Activated T-helper 1 cell treated with anti-CD3 and anti-CD28 coated beads, Interleukin-12 subunit alpha, Interleukin-12 subunit beta, Interleukin-2, Interleukin-4 antibody, amounts not matched to agents 30 ng/mL and 10 ng/mL and 1 ng/mL, durations not matched to agents 14 hours and 24 hours and 36 hours (primary cell): ENCODE data around the gene LSM14B. TPM values are rescaled to one million over a fixed set of nuclear protein-coding genes. Genes with fewer than 3 reads are reported as not detected.
A peak's percentile ranks its signal among the peaks of the same experiment; 100 is the strongest.

Experiments
- DNase-seq: peaks from one replicate; pipeline ENCODE4 v3.0.0; 2021; ENCODE audit warnings: low spot score
- H3K27ac Mint-ChIP-seq: one replicate; pipeline ENCODE4 v1.8.0; 2021; ENCODE audit warnings: mild to moderate bottlenecking, mixed read lengths
- H3K27me3 Mint-ChIP-seq: one replicate; pipeline ENCODE4 v1.8.0; 2022; ENCODE audit warnings: mild to moderate bottlenecking, moderate library complexity, mixed read lengths; ENCODE audit not compliant: insufficient read depth
- H3K36me3 Mint-ChIP-seq: one replicate; pipeline ENCODE4 v1.8.0; 2021; ENCODE audit warnings: low read depth, mixed read lengths
- H3K4me1 Mint-ChIP-seq: one replicate; pipeline ENCODE4 v1.8.0; 2021; ENCODE audit warnings: low read depth, mixed read lengths
- H3K4me3 Mint-ChIP-seq: one replicate; pipeline ENCODE4 v1.8.0; 2021; ENCODE audit warnings: mild to moderate bottlenecking, moderate library complexity, mixed read lengths
- H3K9me3 Mint-ChIP-seq: one replicate; pipeline ENCODE4 v1.8.0; 2021; ENCODE audit warnings: mixed read lengths
- intact Hi-C: fragments of 100-400 bp; cut with micrococcal nuclease; formaldehyde crosslinking; loops from one replicate; pipeline ENCODE4 v1.15.1; 2024
- total RNA-seq: library from RNA; stranded (reverse); gene quantifications from 2 replicates; pipeline ENCODE4 v1.2.3, GENCODE V29; 2022

LSM14B gene
- total RNA-seq, 1 donor from 2014 or later: 39.6 TPM

DNA sequence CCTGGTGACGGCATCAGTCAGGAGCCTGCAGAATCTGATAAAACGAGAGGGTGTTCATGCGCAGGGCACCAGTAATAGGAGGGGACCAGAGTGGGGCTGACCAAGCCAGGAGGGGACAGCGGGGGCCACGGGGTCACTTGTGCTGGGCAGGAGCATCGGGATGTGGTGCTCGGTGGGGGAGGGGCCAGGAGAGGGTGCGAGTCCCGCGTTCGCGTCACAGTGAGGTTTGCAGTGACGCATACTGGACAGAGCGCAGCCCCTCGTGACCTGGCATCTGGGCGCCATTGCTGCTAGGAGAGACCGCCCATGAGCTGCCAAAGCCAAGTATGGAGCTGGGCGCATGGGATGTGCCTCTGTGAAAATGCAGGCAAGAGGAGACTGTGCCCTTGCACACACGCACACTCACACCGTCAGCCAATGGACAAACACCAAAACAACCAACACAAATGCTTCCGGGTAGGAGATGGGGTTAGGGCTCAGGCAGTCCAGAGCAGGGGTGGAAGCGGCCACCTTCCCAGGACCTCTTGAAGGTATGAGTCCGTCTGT lies 46.7 kb downstream of the LSM14B start:
- no peak for DNase-seq
- H3K27ac Mint-ChIP-seq: no peak overlapping the region
- H3K4me3 Mint-ChIP-seq: no peak overlapping the region
- intact Hi-C loops: no loop called here
- H3K36me3 Mint-ChIP-seq: peaks cover 13% of the 10 kb centered on the region
- no peaks in the 10 kb centered on the region for H3K9me3 Mint-ChIP-seq
- H3K27me3 Mint-ChIP-seq: no peaks in the 10 kb centered on the region
- H3K4me1 Mint-ChIP-seq: no peaks in the 10 kb centered on the region

DNA sequence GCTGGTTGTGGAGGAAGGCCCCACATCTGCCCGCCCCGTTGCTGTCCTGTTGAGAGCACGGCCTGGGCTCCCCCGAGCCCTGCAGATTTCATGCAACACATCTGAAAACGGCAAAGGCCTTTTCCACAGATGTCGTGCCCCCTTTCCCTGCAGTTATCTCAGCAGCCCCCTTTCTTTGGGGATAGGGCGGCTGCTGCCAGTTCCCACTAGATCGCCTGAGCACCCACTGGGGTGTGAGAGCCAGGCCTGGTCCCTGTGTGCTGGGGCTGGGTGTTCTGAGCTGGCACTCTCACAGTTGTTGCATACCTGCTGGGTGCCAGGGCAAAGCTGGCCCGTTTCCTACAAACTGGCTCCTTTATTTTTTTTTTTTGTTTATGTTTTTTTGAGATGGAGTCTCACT lies 48.3 kb downstream of the LSM14B start:
- H3K27me3 Mint-ChIP-seq: no peaks in the 10 kb centered on the region
- no peaks in the 10 kb centered on the region for H3K9me3 Mint-ChIP-seq
- DNase-seq: no peak
- no peaks in the 10 kb centered on the region for H3K4me1 Mint-ChIP-seq
- H3K36me3 Mint-ChIP-seq: peaks cover 14% of the 10 kb centered on the region
- intact Hi-C loops: no loop called here
- no peak overlapping the region for H3K27ac Mint-ChIP-seq
- no peak overlapping the region for H3K4me3 Mint-ChIP-seq

DNA sequence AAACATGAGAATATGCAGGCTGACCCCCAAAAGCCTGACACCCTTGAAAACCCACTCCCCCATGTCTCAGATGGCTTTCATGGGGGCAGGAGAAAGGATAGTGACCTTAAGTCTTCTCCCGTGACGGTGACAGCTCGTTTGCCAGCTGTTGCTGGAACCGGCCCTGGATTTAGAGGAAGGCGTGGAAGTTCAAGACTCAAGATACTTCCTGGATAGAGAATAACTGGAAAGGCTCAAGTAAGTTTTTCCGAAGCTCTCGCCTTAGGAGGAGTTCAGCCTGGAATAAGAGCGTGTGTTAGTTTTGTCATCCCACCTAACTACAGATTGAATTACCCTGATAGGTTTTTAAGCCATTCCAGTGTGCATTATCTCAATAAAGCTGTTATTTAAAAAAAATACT lies 49.0 kb downstream of the LSM14B start:
- intact Hi-C loops: no loop called here
- H3K36me3 Mint-ChIP-seq: peaks cover 13% of the 10 kb centered on the region
- DNase-seq: no peak
- H3K4me1 Mint-ChIP-seq: no peaks in the 10 kb centered on the region
- H3K27ac Mint-ChIP-seq: no peak overlapping the region
- H3K27me3 Mint-ChIP-seq: no peaks in the 10 kb centered on the region
- no peaks in the 10 kb centered on the region for H3K9me3 Mint-ChIP-seq
- no peak overlapping the region for H3K4me3 Mint-ChIP-seq

DNA sequence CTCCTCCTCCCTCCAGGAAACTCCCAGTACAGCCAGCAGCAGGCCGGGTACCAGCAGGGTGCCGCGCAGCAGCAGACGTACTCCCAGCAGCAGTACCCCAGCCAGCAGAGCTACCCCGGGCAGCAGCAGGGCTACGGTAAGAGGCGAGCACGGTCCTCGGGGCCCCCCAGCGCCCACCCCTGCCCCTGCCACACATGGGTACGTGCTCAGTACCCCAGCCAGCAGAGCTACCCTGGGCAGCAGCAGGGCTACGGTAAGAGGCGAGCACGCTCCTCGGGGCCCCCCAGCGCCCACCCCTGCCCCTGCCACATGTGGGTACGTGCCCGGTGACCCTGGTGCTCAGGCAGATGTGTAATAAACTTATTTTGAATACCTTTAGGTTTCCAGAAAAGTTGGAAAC lies 50.4 kb downstream of the LSM14B start:
- Mint-ChIP-seq H3K27me3 (no peaks in the 10 kb centered on the region), H3K36me3 (peaks cover 13% of the 10 kb centered on the region), H3K4me1 (no peaks in the 10 kb centered on the region), H3K4me3 (no peak overlapping the region), H3K27ac (no peak overlapping the region), H3K9me3 (no peaks in the 10 kb centered on the region)
- intact Hi-C loops: no loop called here
- DNase-seq: no peak

DNA sequence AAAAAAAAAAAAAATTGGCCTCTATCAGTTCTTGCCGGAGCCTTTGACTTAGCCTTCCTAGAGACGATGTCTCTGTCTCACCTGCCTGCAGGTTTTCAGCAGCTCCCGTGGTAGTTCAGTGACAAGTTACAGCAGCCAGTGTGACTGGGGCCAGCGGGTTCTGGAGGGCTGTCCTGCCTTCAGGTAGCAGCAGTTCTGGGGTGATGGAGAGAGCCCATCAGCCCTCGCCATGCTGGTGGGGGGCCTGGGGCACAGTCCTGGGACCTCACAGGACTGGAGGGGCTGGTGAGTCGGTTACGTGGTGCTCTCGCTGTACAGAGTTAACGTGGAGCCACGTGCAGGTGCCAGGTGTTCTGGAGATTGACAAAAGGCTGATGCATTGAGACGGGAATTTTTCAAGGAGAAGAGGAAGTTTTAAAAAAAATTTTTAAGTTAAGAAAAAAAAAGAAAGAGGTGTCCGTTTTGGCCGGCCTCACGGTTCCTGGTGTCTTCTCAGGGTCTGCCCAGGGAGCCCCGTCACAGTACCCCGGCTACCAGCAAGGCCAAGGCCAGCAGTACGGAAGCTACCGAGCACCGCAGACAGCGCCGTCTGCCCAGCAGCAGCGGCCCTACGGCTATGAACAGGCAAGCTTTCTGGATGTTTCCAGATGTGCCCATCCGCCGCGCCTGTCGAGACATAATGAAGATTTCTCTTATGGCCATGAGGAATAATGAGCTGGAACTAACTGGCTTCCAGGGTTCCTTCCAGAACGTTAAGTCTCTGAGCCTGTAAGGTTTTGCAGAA lies 51.9 kb downstream of the LSM14B start:
- no peak for DNase-seq
- H3K36me3 Mint-ChIP-seq: peaks cover 10% of the 10 kb centered on the region
- no peaks in the 10 kb centered on the region for H3K4me1 Mint-ChIP-seq
- no peak overlapping the region for H3K27ac Mint-ChIP-seq
- H3K4me3 Mint-ChIP-seq: no peak overlapping the region
- intact Hi-C loops: no loop called here
- no peaks in the 10 kb centered on the region for H3K27me3 Mint-ChIP-seq
- no peaks in the 10 kb centered on the region for H3K9me3 Mint-ChIP-seq

DNA sequence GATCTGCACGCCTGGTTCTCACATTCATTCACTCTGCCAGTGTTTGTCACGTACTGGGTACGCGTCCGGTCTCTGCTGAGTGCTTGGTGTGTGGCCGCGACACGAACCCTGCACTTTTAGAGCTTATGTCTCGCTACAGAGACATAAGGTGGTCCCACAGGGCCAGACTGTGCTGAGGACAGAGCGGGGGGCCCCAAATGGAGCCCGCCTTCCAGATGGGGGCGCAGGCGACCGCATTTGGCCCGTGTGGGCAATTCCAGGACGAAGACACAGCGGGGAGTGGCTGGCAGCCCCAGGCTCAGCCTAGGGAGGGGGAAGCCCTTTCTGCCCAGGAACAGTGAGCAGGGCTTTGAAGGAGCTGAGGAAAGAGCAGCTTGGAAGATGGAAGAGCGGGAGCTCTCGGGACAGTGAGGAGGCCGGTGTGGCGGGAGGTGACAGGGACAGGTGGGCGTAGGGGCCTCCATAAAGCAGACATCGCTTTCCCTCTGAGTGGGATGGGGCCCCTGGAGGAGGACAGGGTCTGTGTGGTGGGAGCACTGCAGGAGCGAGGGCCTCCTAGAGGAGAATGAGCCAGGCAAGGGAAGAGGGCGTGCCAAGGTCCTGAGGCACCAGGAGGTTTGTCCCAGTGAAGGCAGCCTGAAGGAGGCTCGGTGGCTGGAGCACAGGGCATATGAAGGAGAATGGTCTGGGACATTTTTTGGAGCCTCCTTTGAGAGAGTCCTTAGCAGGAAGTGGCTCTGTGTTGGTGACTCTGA lies 52.8 kb downstream of the LSM14B start:
- H3K9me3 Mint-ChIP-seq: no peaks in the 10 kb centered on the region

DNA sequence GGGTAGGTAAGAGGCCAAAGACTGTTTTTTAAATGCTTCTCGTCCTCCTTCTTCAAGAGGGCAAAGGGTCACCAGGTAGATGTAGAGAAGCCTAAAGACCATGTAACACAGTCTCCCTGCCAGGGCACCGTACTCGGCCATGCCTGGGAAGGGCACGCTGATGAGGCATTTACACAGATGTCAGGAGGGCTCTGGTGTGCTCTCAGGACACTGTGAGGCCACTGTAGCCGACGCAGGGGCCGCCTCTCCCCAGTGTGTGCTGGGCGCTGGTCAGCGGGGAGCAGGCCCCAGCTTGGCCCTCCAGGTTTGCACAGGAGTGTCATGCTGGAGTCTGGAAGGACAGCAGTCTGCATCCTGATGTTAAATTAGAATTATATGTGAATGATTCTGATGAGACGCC lies 53.4 kb downstream of the LSM14B start:
- Mint-ChIP-seq H3K4me1 (no peaks in the 10 kb centered on the region), H3K27me3 (no peaks in the 10 kb centered on the region), H3K9me3 (no peaks in the 10 kb centered on the region), H3K27ac (no peak overlapping the region), H3K4me3 (no peak overlapping the region), H3K36me3 (peaks cover 10% of the 10 kb centered on the region)
- intact Hi-C loops: no loop called here
- DNase-seq: no peak

More for the DNA sequence above, 52.8 kb downstream of the LSM14B start:
- Mint-ChIP-seq H3K4me1 (no peaks in the 10 kb centered on the region), H3K4me3 (no peak overlapping the region), H3K36me3 (peaks cover 10% of the 10 kb centered on the region), H3K27ac (peak overlapping the region; percentile 44), H3K27me3 (no peaks in the 10 kb centered on the region)
- DNase-seq: no peak
- intact Hi-C loops: no loop called here

DNA sequence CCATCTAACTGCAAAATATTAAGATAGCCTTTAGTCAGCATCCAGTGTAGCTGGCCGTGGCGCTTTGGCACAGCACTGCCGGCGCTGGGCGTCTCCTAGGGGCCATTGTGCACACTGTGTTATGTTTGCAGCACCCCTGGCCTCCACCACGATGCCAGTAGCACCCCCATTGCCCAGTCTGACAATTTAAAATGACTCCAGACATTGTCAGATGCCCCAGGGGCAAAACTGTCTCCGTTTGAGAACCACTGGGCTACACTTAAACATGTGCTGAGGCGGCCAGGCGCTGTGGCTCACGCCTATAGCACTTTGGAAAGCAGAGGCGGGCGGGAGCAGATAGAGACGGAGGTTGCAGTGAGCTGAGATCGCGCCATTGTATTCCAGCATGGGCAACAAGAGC lies 54.6 kb downstream of the LSM14B start:
- no peak for DNase-seq
- intact Hi-C loops: no loop called here
- Mint-ChIP-seq H3K27ac (no peak overlapping the region), H3K27me3 (no peaks in the 10 kb centered on the region), H3K4me1 (peaks cover 4% of the 10 kb centered on the region), H3K9me3 (no peaks in the 10 kb centered on the region), H3K4me3 (no peak overlapping the region), H3K36me3 (peaks cover 7% of the 10 kb centered on the region)

DNA sequence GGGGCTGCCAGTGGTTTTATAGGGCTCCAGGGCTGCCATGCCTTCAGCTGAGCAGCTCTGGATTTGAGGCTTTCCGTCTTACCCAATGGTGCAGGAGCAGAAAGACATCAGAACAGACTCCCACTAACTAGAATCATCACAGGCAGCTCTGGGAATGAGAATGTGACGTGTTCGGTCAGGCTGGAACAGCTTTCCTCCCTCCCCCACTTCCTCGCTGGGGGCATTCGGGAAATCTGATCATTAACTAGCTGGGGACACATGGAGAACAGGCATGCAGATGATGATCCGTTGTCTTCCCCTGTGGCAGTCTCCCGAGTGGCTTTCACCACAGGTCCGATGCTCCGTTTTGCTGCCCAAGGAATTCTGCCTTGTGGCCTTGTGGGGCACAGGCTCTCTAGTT lies 55.0 kb downstream of the LSM14B start:
- intact Hi-C loops: no loop called here

DNA sequence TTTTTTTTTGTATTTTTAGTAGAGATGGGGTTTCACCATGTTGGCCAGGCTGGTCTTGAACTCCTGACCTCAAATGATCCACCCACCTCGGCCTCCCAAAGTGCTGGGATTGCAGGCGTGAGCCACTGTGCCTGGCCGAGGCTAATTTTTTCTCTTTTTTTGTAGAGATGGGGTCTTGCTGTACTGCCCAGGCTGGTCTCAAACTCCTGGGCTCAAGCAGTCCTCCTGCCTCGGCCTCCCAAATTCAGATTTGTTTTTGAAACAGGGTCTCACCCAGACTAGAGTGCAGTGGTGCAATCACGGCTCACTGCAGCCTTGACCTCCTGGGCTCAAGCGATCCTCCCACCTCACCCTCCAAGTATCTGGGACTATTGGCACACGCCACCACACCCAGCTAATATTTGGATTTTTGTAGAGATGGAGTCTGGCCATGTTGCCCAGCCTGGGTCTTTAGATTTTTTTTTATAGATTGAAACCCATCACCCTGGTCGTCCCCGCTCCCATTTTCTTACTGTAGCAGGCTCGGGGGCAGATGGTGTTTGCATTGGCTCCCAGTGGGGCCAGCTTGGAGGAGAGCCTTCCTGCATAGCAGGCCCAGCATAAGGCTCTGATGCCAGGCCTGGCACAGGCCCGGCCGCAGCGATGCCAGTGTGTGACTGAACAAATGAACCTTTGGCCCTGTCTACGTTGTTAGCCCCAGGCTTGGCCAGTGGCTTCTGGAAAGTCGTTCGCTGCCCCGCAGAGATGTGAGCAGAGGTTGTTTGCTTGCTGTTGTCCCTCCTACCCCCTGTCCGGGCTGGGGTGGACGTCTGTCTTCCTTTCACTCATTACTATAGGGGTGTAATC lies 56.3 kb downstream of the LSM14B start:
- H3K4me3 Mint-ChIP-seq: no peak overlapping the region
- peaks cover 7% of the 10 kb centered on the region for H3K36me3 Mint-ChIP-seq
- H3K4me1 Mint-ChIP-seq: peaks cover 11% of the 10 kb centered on the region
- intact Hi-C loops: no loop called here
- no peak overlapping the region for H3K27ac Mint-ChIP-seq
- H3K27me3 Mint-ChIP-seq: no peaks in the 10 kb centered on the region
- H3K9me3 Mint-ChIP-seq: no peaks in the 10 kb centered on the region
- DNase-seq: no peak

More for the DNA sequence above, 55.0 kb downstream of the LSM14B start:
- Mint-ChIP-seq H3K36me3 (peaks cover 7% of the 10 kb centered on the region), H3K9me3 (no peaks in the 10 kb centered on the region), H3K4me3 (no peak overlapping the region), H3K27ac (no peak overlapping the region), H3K27me3 (no peaks in the 10 kb centered on the region), H3K4me1 (peaks cover 9% of the 10 kb centered on the region)
- no peak for DNase-seq

DNA sequence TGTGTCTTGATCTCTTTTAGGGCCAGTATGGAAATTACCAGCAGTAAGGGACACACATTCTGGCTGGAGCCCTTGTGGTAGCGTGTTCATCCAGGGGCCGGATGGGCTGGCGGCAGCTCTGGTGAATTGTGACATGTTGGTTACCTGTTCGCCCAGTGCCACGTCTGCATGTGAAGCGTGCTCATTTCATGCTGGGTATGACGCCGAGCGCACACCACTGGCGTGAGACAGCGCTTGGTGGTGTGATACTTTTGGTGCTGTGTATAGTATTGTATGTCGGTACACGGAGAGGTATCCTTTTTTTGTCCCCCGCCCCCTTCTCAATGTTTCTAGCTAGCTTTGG lies 56.9 kb downstream of the LSM14B start:
- peaks cover 4% of the 10 kb centered on the region for H3K36me3 Mint-ChIP-seq
- H3K9me3 Mint-ChIP-seq: no peaks in the 10 kb centered on the region
- no peak overlapping the region for H3K4me3 Mint-ChIP-seq
- no peak overlapping the region for H3K27ac Mint-ChIP-seq
- DNase-seq: no peak
- no peaks in the 10 kb centered on the region for H3K27me3 Mint-ChIP-seq
- peaks cover 17% of the 10 kb centered on the region for H3K4me1 Mint-ChIP-seq
- intact Hi-C loops: no loop called here

DNA sequence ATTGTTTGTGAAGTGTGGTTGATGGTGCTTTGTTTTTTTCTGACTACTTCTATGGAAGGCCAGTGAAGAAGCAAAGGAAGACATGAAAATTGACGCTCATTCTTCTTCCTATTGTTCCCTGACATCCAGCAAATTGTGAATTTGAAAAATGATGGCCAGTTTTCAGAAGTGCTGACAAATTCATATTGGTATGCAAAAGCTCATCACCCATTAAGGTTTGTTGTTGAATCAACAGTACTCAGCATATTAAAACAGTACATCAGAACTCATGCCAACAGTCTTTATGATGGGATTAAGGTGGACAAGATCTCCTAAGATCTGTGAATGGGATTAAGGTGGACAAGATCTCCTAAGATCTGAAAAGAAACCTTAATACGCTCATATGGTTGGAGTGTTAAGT lies 59.5 kb downstream of the LSM14B start:
- intact Hi-C loops: loop anchor here (1.0 to 5.0 kb wide), 7 partner anchors 25 to 320 kb away; partner anchors contain the start of genes ADRM1, LSM14B and RPS21
- H3K4me3 Mint-ChIP-seq: peak overlapping the region; percentile 92

More for the DNA sequence above, 59.5 kb downstream of the LSM14B start:
- Mint-ChIP-seq H3K4me1 (peaks cover 32% of the 10 kb centered on the region), H3K27me3 (no peaks in the 10 kb centered on the region), H3K36me3 (no peaks in the 10 kb centered on the region), H3K9me3 (no peaks in the 10 kb centered on the region), H3K27ac (peak overlapping the region; percentile 93)
- no peak for DNase-seq
